Astrocyte of the cerebellum (primary cell): ENCODE data around the gene MFAP3.

Experiments
- DNase-seq: peaks from one replicate; pipeline ENCODE4 v3.0.0-alpha.2; 2011; ENCODE audit warnings: low read depth
- H3K4me3 ChIP-seq: 2 replicates; pipeline ENCODE4 v1.5.1; 2011; ENCODE audit warnings: mild to moderate bottlenecking, low read depth, low read length, moderate library complexity
- in situ Hi-C: cut with HindIII; loops from 2 replicates; pipeline ENCODE4 v1.10.0; 2017; ENCODE audit warnings: low sequenced_read_pairs
- TF ChIP-seq, protein P1 (sequence below): IDR thresholded peaks from 2 replicates; pipeline ENCODE4 v1.5.1; 2012; ENCODE audit warnings: low read length, low read depth, moderate library complexity, mild to moderate bottlenecking; ENCODE audit errors: missing control alignments

MFAP3 gene

DNA sequence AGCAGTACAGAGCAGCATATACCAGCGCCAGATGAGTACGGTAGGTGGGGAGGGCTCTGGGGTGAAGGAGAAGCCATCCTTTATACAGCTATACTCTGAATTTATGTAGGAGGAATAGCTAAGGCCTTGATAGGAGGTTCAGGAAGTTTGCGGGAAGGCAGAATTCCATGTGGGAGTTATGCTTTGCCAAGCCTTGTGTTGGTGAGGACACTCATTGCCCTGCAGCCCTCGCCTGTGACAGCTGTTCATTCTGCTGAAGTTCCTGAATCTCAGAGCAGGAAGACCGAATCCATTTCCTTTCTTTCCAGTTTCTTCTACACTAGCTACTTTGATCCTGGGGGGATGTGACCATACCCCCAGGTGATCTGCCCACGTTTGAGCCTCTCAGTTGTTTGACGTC, 7.7 kb downstream of the MFAP3 start:
- TF ChIP-seq, protein P1, sequence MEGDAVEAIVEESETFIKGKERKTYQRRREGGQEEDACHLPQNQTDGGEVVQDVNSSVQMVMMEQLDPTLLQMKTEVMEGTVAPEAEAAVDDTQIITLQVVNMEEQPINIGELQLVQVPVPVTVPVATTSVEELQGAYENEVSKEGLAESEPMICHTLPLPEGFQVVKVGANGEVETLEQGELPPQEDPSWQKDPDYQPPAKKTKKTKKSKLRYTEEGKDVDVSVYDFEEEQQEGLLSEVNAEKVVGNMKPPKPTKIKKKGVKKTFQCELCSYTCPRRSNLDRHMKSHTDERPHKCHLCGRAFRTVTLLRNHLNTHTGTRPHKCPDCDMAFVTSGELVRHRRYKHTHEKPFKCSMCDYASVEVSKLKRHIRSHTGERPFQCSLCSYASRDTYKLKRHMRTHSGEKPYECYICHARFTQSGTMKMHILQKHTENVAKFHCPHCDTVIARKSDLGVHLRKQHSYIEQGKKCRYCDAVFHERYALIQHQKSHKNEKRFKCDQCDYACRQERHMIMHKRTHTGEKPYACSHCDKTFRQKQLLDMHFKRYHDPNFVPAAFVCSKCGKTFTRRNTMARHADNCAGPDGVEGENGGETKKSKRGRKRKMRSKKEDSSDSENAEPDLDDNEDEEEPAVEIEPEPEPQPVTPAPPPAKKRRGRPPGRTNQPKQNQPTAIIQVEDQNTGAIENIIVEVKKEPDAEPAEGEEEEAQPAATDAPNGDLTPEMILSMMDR = no peak
- no peak overlapping the region for H3K4me3 ChIP-seq
- DNase-seq = no peak
- in situ Hi-C loops = no loop called here

DNA sequence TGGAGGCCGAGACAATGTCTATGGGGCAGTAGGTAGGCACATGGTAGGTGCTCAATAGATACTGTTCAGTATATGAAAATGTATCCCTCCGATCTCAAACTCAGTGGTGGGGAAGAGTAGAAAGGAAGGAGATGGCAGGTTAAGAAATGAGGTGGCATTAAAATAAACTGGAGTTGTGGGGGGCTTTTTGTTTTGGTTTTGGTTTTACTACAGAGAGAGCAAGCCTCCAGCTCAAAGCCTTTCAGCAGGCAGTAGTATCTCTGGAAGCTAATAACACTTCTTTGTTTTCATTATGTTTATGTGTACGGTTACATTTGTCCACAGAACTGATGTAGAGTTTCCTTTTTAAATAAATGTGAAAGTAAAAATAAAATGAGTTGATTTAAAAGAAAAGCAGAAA, 8.6 kb downstream of the MFAP3 start:
- TF ChIP-seq, protein P1 = no peak
- in situ Hi-C loops = no loop called here
- DNase-seq = no peak
- H3K4me3 ChIP-seq = no peak overlapping the region

DNA sequence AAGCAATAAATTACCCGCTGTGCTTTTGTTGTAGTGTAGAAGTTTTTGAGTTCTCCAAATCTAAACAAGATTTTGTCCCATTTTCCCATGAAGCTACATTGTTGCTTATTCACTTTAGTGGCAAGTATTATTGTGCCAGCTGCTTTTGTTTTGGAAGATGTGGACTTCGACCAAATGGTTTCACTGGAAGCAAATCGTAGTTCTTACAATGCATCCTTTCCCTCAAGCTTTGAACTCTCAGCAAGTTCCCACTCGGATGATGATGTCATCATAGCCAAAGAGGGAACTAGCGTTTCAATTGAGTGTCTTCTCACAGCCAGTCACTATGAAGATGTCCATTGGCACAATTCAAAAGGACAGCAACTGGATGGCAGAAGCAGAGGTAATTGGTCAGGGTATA, 10.9 kb downstream of the MFAP3 start:
- DNase-seq = no peak

DNA sequence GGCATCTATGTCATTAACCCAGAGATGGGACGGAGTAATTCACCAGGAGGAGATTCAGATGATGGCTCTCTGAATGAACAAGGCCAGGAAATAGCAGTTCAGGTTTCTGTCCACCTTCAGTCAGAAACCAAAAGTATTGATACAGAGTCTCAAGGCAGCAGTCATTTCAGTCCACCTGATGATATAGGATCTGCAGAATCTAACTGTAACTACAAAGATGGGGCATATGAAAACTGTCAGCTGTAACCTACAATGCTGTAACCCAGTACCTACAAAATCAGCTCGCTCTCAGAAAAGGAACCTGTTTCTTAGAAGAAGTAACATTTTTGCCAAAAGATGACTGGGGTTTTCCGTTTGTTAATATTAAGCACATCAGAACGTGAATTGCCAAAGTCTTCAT, 14.7 kb downstream of the MFAP3 start:
- no peak for DNase-seq
- H3K4me3 ChIP-seq = no peak overlapping the region
- in situ Hi-C loops = no loop called here

More for the DNA sequence above, 10.9 kb downstream of the MFAP3 start:
- TF ChIP-seq, protein P1 = no peak
- in situ Hi-C loops = no loop called here
- H3K4me3 ChIP-seq = no peak overlapping the region

DNA sequence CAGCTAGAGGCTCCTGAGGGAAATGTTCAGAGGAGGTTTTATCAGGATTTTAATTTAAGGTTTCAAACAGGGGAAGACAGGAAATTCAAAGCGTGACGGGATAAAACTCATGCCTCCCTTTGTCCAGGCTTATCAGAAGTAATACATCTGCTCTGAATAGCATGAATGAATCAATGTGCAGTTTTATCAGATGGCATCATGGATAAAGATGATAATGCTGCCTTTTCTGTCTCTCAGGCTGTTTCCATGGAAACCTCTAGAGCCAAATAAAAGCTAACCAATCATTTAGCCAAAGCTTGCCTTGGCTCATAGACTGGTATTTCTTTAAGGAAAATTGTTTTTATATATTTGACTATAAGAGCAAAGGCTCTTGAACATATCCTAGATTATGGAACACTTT, 16.4 kb downstream of the MFAP3 start:
- no peak for DNase-seq
- in situ Hi-C loops = no loop called here
- TF ChIP-seq, protein P1 = no peak
- H3K4me3 ChIP-seq = no peak overlapping the region

More for the DNA sequence above, 14.7 kb downstream of the MFAP3 start:
- TF ChIP-seq, protein P1 = no peak

DNA sequence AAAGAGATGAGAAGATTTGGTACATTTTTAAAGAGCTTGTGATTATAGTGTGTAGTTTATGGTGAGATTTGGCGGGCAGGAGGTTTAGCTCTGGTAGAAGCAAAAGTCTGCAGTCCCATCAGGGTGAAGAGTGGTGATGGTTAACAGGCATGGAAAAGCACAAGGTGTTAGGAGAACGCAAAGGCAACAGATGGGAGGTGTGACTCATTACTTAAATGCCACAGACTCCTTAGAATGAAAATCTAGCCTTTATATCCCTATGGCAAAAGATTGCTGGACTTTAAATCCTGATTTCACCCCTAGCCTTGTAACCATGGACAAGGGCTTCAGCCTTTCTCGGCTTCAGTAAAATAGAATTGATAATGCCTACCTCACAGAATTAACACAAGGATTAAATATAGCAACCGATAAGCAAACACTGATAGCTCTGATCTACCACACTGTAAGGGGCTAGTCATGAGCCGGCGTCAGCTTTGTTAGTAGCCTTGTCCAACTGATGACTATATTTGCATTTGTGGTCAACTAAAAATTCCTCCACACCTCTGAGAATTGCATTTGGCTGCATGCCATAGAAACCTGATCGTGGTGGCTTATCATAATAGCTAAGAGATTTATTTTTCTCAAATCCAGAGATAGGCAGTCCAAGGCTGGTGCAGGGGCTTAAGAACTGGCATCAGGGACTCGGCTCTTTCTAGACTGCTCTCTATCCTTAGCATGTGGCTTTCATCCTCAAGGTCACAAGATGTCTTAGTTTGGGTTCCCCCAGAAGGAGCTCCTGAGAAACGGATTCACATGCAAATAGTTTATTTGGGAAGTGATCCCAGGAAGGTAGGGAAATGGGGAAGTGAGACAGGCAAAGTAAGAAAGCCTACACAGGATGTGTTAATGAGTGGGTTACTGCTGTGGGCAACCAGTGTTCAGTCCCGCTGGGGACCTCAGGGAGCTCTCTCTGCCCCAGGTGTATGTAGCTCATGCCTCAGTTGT, 19.6 kb downstream of the MFAP3 start:
- TF ChIP-seq, protein P1 = no peak
- H3K4me3 ChIP-seq = no peak overlapping the region
- peak; percentile 49 for DNase-seq
- in situ Hi-C loops = no loop called here
